Measurements from ENCODE around the gene NEDD4. TPM values are rescaled to one million over a fixed set of nuclear protein-coding genes. Genes with fewer than 3 reads are reported as not detected.

NEDD4 gene
- total and polyA plus RNA-seq, 10 of the 15 experiments (the other 5 are each of a cell fraction or from before 2014, with no cell fraction given): 1.3 to 7.7 (median 4.4) TPM

GRCh38 chr15:55968923-55969322 lies 24.5 kb downstream of the NEDD4 start:
- BruUV-seq (replicated peaks): no TSS peak
- no peaks in the 10 kb centered on the region for H3K27me3 ChIP-seq (replicated peaks in 1 of 2; ENCODE audit: control insufficient read depth in 2 of 2, insufficient read depth in 2 of 2, low read length in 1 of 2)
- TF ChIP-seq BCL3 (IDR thresholded peaks at IDR 0.05; ENCODE audit: borderline replicate concordance, insufficient read depth, low read depth, low read length, poor library complexity, severe bottlenecking): no peak
- H3K9ac ChIP-seq (ENCODE audit: control insufficient read depth, insufficient read depth, low read length): no peak overlapping the region
- in situ Hi-C loops (cut with MboI) (no loop called here), intact Hi-C loops (cut with micrococcal nuclease; ENCODE audit: unreplicated experiment) (no loop called here)
- no peaks in the 10 kb centered on the region for H3K4me1 ChIP-seq (ENCODE audit: control insufficient read depth, insufficient read depth, low read length)
- DNase-seq (ENCODE audit: low read depth, low spot score) (no peak), ATAC-seq (no peak), FAIRE-seq (no peak)
- no peak overlapping the region for H3K4me2 ChIP-seq (ENCODE audit: control insufficient read depth, insufficient read depth)
- no peak overlapping the region for H3K4me3 ChIP-seq
- H3K9me3 ChIP-seq (replicated peaks; ENCODE audit: control insufficient read depth, insufficient read depth, low read length): no peaks in the 10 kb centered on the region
- whole genome bisulfite sequencing (ENCODE audit: insufficient coverage, insufficient replicate concordance, low lambda C conversion rate, missing lambda C conversion rate): 72% methylated on average over 4 of the region's 4 CpGs
- POLR2A ChIA-PET: no interaction called here
- SMC1A ChIA-PET (ENCODE audit: uncharacterized antibody, unreplicated experiment): no interaction called here
- no peaks in the 10 kb centered on the region for H3K36me3 ChIP-seq (ENCODE audit: control insufficient read depth in 2 of 2, insufficient read depth in 2 of 2, low read length in 1 of 2)
- RAD21 ChIA-PET (ENCODE audit: unreplicated experiment): no interaction called here
- H2AFZ ChIP-seq (ENCODE audit: control insufficient read depth, low read depth, low read length): no peak overlapping the region
- H4K20me1 ChIP-seq (ENCODE audit: control insufficient read depth, insufficient read depth): no peaks in the 10 kb centered on the region
- CTCF ChIA-PET: no interaction called here
- H3K27ac ChIP-seq (ENCODE audit: control insufficient read depth, insufficient read depth): no peak overlapping the region
- no peaks in the 10 kb centered on the region for H3K79me2 ChIP-seq (ENCODE audit: control insufficient read depth, insufficient read depth, low read length)

- intact Hi-C loops (cut with micrococcal nuclease; ENCODE audit: unreplicated experiment) (no loop called here), in situ Hi-C loops (cut with MboI) (no loop called here)
- no peak for FAIRE-seq
- H3K9ac ChIP-seq (ENCODE audit: control insufficient read depth, insufficient read depth, low read length): no peak overlapping the region
- no peak overlapping the region for H3K4me3 ChIP-seq
- no peaks in the 10 kb centered on the region for H3K36me3 ChIP-seq (ENCODE audit: control insufficient read depth in 2 of 2, insufficient read depth in 2 of 2, low read length in 1 of 2)
- TF ChIP-seq PKNOX1 (IDR thresholded peaks at IDR 0.05) (no peak), BRCA1 (IDR thresholded peaks at IDR 0.05; ENCODE audit: low read depth, low read length) (no peak), DPF2 (IDR thresholded peaks at IDR 0.05) (no peak), ZNF384 (IDR thresholded peaks at IDR 0.05; ENCODE audit: borderline replicate concordance, low read depth, low read length) (no peak), CREM (IDR thresholded peaks at IDR 0.05; ENCODE audit: low read depth) (no peak)
- TF ChIP-seq, protein P1, sequence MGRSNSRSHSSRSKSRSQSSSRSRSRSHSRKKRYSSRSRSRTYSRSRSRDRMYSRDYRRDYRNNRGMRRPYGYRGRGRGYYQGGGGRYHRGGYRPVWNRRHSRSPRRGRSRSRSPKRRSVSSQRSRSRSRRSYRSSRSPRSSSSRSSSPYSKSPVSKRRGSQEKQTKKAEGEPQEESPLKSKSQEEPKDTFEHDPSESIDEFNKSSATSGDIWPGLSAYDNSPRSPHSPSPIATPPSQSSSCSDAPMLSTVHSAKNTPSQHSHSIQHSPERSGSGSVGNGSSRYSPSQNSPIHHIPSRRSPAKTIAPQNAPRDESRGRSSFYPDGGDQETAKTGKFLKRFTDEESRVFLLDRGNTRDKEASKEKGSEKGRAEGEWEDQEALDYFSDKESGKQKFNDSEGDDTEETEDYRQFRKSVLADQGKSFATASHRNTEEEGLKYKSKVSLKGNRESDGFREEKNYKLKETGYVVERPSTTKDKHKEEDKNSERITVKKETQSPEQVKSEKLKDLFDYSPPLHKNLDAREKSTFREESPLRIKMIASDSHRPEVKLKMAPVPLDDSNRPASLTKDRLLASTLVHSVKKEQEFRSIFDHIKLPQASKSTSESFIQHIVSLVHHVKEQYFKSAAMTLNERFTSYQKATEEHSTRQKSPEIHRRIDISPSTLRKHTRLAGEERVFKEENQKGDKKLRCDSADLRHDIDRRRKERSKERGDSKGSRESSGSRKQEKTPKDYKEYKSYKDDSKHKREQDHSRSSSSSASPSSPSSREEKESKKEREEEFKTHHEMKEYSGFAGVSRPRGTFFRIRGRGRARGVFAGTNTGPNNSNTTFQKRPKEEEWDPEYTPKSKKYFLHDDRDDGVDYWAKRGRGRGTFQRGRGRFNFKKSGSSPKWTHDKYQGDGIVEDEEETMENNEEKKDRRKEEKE (IDR thresholded peaks at IDR 0.05): no peak
- TF ChIP-seq, protein P2, sequence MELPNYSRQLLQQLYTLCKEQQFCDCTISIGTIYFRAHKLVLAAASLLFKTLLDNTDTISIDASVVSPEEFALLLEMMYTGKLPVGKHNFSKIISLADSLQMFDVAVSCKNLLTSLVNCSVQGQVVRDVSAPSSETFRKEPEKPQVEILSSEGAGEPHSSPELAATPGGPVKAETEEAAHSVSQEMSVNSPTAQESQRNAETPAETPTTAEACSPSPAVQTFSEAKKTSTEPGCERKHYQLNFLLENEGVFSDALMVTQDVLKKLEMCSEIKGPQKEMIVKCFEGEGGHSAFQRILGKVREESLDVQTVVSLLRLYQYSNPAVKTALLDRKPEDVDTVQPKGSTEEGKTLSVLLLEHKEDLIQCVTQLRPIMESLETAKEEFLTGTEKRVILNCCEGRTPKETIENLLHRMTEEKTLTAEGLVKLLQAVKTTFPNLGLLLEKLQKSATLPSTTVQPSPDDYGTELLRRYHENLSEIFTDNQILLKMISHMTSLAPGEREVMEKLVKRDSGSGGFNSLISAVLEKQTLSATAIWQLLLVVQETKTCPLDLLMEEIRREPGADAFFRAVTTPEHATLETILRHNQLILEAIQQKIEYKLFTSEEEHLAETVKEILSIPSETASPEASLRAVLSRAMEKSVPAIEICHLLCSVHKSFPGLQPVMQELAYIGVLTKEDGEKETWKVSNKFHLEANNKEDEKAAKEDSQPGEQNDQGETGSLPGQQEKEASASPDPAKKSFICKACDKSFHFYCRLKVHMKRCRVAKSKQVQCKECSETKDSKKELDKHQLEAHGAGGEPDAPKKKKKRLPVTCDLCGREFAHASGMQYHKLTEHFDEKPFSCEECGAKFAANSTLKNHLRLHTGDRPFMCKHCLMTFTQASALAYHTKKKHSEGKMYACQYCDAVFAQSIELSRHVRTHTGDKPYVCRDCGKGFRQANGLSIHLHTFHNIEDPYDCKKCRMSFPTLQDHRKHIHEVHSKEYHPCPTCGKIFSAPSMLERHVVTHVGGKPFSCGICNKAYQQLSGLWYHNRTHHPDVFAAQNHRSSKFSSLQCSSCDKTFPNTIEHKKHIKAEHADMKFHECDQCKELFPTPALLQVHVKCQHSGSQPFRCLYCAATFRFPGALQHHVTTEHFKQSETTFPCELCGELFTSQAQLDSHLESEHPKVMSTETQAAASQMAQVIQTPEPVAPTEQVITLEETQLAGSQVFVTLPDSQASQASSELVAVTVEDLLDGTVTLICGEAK (IDR thresholded peaks at IDR 0.05; ENCODE audit: borderline replicate concordance): no peak
- no peaks in the 10 kb centered on the region for H4K20me1 ChIP-seq (ENCODE audit: control insufficient read depth, insufficient read depth)
- no TSS peak for BruUV-seq (replicated peaks)
- no peak overlapping the region for H2AFZ ChIP-seq (ENCODE audit: control insufficient read depth, low read depth, low read length)
- WGBS (ENCODE audit: insufficient coverage, insufficient replicate concordance, low lambda C conversion rate, missing lambda C conversion rate): 48% methylated on average over 3 of the region's 3 CpGs
- ChIA-PET CTCF (no interaction called here), POLR2A (no interaction called here), SMC1A (ENCODE audit: uncharacterized antibody, unreplicated experiment) (no interaction called here), RAD21 (ENCODE audit: unreplicated experiment) (no interaction called here)
- no peak overlapping the region for H3K27ac ChIP-seq (ENCODE audit: control insufficient read depth, insufficient read depth)
- no peak for DNase-seq (ENCODE audit: low read depth, low spot score)
- H3K4me1 ChIP-seq (ENCODE audit: control insufficient read depth, insufficient read depth, low read length): no peaks in the 10 kb centered on the region
- ATAC-seq: no peak
- H3K9me3 ChIP-seq (replicated peaks; ENCODE audit: control insufficient read depth, insufficient read depth, low read length): no peaks in the 10 kb centered on the region
- H3K27me3 ChIP-seq (replicated peaks in 1 of 2; ENCODE audit: control insufficient read depth in 2 of 2, insufficient read depth in 2 of 2, low read length in 1 of 2): no peaks in the 10 kb centered on the region
- no peaks in the 10 kb centered on the region for H3K79me2 ChIP-seq (ENCODE audit: control insufficient read depth, insufficient read depth, low read length)
- no peak overlapping the region for H3K4me2 ChIP-seq (ENCODE audit: control insufficient read depth, insufficient read depth)
Measured at GRCh38 chr15:55965091-55965490, 28.3 kb downstream of the NEDD4 start.

Measured in GM12878 (cell line).